Osteoblast (primary cell): ENCODE data around the gene SOX15. TPM values are rescaled to one million over a fixed set of nuclear protein-coding genes. Genes with fewer than 3 reads are reported as not detected.

Experiments used
- DNase-seq: peaks from one replicate; pipeline ENCODE4 v3.0.0; 2011; ENCODE audit warnings: low spot score, mixed read lengths; ENCODE audit not compliant: insufficient read length; ENCODE audit errors: missing footprints
- H2AFZ ChIP-seq: 2 replicates; pipeline ENCODE4 v1.6.0; 2011; ENCODE audit warnings: mild to moderate bottlenecking, low read length
- H3K27ac ChIP-seq: 2 replicates; pipeline ENCODE4 v1.5.1; 2011; ENCODE audit warnings: mild to moderate bottlenecking, low read depth, low read length, moderate library complexity
- H3K27me3 ChIP-seq: 2 replicates; pipeline ENCODE4 v1.6.0; 2012; ENCODE audit warnings: mild to moderate bottlenecking, control low read depth, inconsistent platforms, low read length, moderate library complexity; ENCODE audit not compliant: insufficient read depth
- H3K36me3 ChIP-seq: 2 replicates; pipeline ENCODE4 v1.5.1; 2011; ENCODE audit warnings: mild to moderate bottlenecking, low read length, control low read depth, moderate library complexity; ENCODE audit not compliant: insufficient read depth
- H3K4me1 ChIP-seq: 2 replicates; pipeline ENCODE4 v1.5.1; 2011; ENCODE audit warnings: mild to moderate bottlenecking, low read length, control low read depth, moderate library complexity; ENCODE audit not compliant: insufficient read depth
- H3K4me2 ChIP-seq: 2 replicates; pipeline ENCODE4 v1.6.0; 2011; ENCODE audit warnings: mild to moderate bottlenecking, low read length; ENCODE audit not compliant: insufficient read depth
- H3K4me3 ChIP-seq: fragments of 200-600 bp; sonication (generic); 3 replicates; pipeline ENCODE4 v1.5.1; 2012; ENCODE audit warnings: mild to moderate bottlenecking, low read length, inconsistent platforms; ENCODE audit not compliant: insufficient read depth
- H3K79me2 ChIP-seq: 2 replicates; pipeline ENCODE4 v1.6.0; 2012; ENCODE audit warnings: mild to moderate bottlenecking, low read length, control low read depth, inconsistent platforms; ENCODE audit not compliant: insufficient read depth
- H3K9me3 ChIP-seq: 2 replicates; pipeline ENCODE4 v1.5.1; 2011; ENCODE audit warnings: low read depth, low read length, control low read depth
- H4K20me1 ChIP-seq: 2 replicates; pipeline ENCODE4 v1.6.0; 2012; ENCODE audit warnings: mild to moderate bottlenecking, low read length, control low read depth; ENCODE audit not compliant: insufficient read depth
- total RNA-seq: library from RNA; depleted of rRNA; stranded (reverse); fragments of >200 nt; gene quantifications from 2 replicates; pipeline ENCODE4 v1.2.3, GENCODE V29; 2012
- TF ChIP-seq, protein P1 (sequence below): IDR thresholded peaks from 2 replicates; pipeline ENCODE4 v1.5.1; 2011; ENCODE audit warnings: mild to moderate bottlenecking, low read depth, low read length, moderate library complexity; ENCODE audit errors: extremely low read depth

The SOX15 gene
- total RNA-seq, 1 donor, result 0.72 TPM

GRCh38 chr17:7557147-7557764, 32.6 kb downstream of the SOX15 start:
- H2AFZ ChIP-seq, result no peak overlapping the region
- no peak overlapping the region for H3K27ac ChIP-seq
- H3K79me2 ChIP-seq, result peaks cover 7% of the 10 kb centered on the region
- no peaks in the 10 kb centered on the region for H3K9me3 ChIP-seq
- no peaks in the 10 kb centered on the region for H3K27me3 ChIP-seq
- H4K20me1 ChIP-seq, result peaks cover under 1% of the 10 kb centered on the region
- no peak overlapping the region for H3K4me3 ChIP-seq
- no peaks in the 10 kb centered on the region for H3K36me3 ChIP-seq
- TF ChIP-seq, protein P1, sequence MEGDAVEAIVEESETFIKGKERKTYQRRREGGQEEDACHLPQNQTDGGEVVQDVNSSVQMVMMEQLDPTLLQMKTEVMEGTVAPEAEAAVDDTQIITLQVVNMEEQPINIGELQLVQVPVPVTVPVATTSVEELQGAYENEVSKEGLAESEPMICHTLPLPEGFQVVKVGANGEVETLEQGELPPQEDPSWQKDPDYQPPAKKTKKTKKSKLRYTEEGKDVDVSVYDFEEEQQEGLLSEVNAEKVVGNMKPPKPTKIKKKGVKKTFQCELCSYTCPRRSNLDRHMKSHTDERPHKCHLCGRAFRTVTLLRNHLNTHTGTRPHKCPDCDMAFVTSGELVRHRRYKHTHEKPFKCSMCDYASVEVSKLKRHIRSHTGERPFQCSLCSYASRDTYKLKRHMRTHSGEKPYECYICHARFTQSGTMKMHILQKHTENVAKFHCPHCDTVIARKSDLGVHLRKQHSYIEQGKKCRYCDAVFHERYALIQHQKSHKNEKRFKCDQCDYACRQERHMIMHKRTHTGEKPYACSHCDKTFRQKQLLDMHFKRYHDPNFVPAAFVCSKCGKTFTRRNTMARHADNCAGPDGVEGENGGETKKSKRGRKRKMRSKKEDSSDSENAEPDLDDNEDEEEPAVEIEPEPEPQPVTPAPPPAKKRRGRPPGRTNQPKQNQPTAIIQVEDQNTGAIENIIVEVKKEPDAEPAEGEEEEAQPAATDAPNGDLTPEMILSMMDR, result no peak
- DNase-seq, result no peak
- H3K4me1 ChIP-seq, result peaks cover 21% of the 10 kb centered on the region
- H3K4me2 ChIP-seq, result no peak overlapping the region

DNA sequence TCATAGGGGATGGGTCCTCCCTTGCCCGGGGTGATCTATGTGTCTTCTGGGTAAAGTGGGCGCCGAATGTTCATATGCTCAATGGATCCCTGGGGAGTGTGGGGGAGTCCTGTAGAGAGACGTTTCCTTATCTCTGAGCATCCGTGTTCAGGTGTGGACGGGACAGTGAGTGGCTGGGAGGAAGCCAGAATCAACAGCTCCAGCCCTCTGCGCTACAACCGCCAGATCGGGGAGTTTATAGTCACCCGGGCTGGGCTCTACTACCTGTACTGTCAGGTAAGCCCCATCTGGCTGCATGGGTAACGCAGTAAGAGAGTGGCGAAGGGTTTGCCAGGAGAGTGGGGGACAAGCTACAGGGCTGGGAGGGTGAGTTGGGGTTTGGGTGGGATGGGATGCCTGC, 33.3 kb downstream of the SOX15 start:
- no peak overlapping the region for H3K4me3 ChIP-seq
- no peaks in the 10 kb centered on the region for H3K9me3 ChIP-seq
- H3K79me2 ChIP-seq, result peaks cover 2% of the 10 kb centered on the region
- H3K4me2 ChIP-seq, result no peak overlapping the region
- no peaks in the 10 kb centered on the region for H3K36me3 ChIP-seq
- no peaks in the 10 kb centered on the region for H3K27me3 ChIP-seq
- no peak for DNase-seq
- no peak overlapping the region for H3K27ac ChIP-seq
- no peaks in the 10 kb centered on the region for H4K20me1 ChIP-seq
- peaks cover 21% of the 10 kb centered on the region for H3K4me1 ChIP-seq
- TF ChIP-seq, protein P1, result no peak
- H2AFZ ChIP-seq, result no peak overlapping the region

DNA sequence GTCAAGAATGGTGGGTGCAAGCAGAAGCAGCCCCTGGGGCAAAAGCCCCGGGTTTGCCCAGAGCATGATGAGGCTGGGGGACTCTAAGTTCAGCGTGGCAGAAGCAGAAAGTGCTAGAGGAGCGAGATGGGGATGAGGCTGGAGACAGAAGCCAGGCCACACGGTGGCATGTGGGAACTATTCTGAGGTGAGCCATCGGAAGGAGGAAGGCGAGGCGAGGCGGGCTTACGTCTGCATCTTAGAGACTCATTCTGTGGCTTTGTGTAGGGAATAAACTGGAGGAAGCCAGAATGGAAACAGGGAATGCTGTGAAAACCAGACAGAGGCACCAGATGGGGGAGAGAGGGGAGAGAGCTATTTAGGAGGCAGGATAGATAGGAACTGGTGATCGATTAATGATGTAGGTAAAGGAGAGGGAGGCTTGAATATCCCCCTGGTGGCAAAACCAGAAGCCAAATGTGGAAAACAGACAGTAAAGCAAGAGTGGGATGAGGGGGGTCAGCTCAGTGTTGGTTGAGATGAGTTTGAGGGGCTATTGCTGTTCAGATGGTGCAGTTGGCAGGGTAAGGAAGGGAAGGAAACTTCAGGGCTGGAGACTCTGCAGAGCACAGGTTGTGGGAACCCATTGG, 34.5 kb downstream of the SOX15 start:
- Histone ChIP-seq H3K27ac (no peak overlapping the region), H3K9me3 (no peaks in the 10 kb centered on the region), H3K4me2 (no peak overlapping the region), H4K20me1 (no peaks in the 10 kb centered on the region), H3K4me1 (peaks cover 14% of the 10 kb centered on the region), H3K79me2 (no peaks in the 10 kb centered on the region), H3K27me3 (no peaks in the 10 kb centered on the region), H3K4me3 (no peak overlapping the region), H3K36me3 (no peaks in the 10 kb centered on the region), H2AFZ (no peak overlapping the region)
- no peak for DNase-seq
- TF ChIP-seq, protein P1, result peak; percentile 9

GRCh38 chr17:7553356-7553755, 36.5 kb downstream of the SOX15 start:
- no peak overlapping the region for H2AFZ ChIP-seq
- H3K27me3 ChIP-seq, result no peaks in the 10 kb centered on the region
- H3K4me1 ChIP-seq, result peaks cover 14% of the 10 kb centered on the region
- no peak overlapping the region for H3K4me3 ChIP-seq
- H3K9me3 ChIP-seq, result no peaks in the 10 kb centered on the region
- H4K20me1 ChIP-seq, result no peaks in the 10 kb centered on the region
- no peak for DNase-seq
- H3K4me2 ChIP-seq, result no peak overlapping the region
- TF ChIP-seq, protein P1, result no peak
- H3K79me2 ChIP-seq, result no peaks in the 10 kb centered on the region
- H3K27ac ChIP-seq, result no peak overlapping the region
- no peaks in the 10 kb centered on the region for H3K36me3 ChIP-seq
